H9 (cell line): ENCODE results near the gene PABPC3. TPM values are rescaled to one million over a fixed set of nuclear protein-coding genes. Genes with fewer than 3 reads are reported as not detected.

Source experiments
- DNase-seq: peaks from one replicate; pipeline ENCODE4 v3.0.0-alpha.2; 2017
- H2AFZ ChIP-seq: one replicate; pipeline ENCODE4 v1.6.1; 2013; ENCODE audit warnings: mild to moderate bottlenecking, low read length, control low read depth, moderate library complexity
- H2AK5ac ChIP-seq: 2 replicates; pipeline ENCODE4 v1.6.1; 2013; ENCODE audit warnings: low read length, control low read depth, mixed read lengths; ENCODE audit not compliant: insufficient read length
- H2BK120ac ChIP-seq: one replicate; pipeline ENCODE4 v1.6.1; 2013; ENCODE audit warnings: low read depth, mild to moderate bottlenecking, low read length, control low read depth, inconsistent platforms; ENCODE audit not compliant: poor library complexity, severe bottlenecking
- H2BK12ac ChIP-seq: 2 replicates; pipeline ENCODE4 v1.6.1; 2013; ENCODE audit warnings: low read length, control low read depth, mixed read lengths, low read depth; ENCODE audit not compliant: insufficient read length
- H2BK15ac ChIP-seq: 2 replicates; pipeline ENCODE4 v1.6.1; 2013; ENCODE audit warnings: low read depth, low read length, control low read depth
- H2BK20ac ChIP-seq: one replicate; pipeline ENCODE4 v1.6.1; 2013; ENCODE audit warnings: low read depth, mild to moderate bottlenecking, low read length, control low read depth, inconsistent platforms; ENCODE audit not compliant: poor library complexity, severe bottlenecking
- H2BK5ac ChIP-seq: 2 replicates; pipeline ENCODE4 v1.6.1; 2013; ENCODE audit warnings: low read length, control low read depth, mixed read lengths; ENCODE audit not compliant: insufficient read length
- H3K14ac ChIP-seq: 2 replicates; pipeline ENCODE4 v1.6.1; 2013; ENCODE audit warnings: low read length, control low read depth; ENCODE audit not compliant: insufficient read depth
- H3K18ac ChIP-seq: 2 replicates; pipeline ENCODE4 v1.6.1; 2013; ENCODE audit warnings: low read depth, mild to moderate bottlenecking, mixed read lengths, low read length, control low read depth; ENCODE audit not compliant: insufficient read length
- H3K23ac ChIP-seq: 2 replicates; pipeline ENCODE4 v1.6.1; 2013; ENCODE audit warnings: low read length, control low read depth, mixed read lengths, low read depth; ENCODE audit not compliant: insufficient read length
- H3K23me2 ChIP-seq: 2 replicates; pipeline ENCODE4 v1.6.1; 2013; ENCODE audit warnings: low read depth, mild to moderate bottlenecking, mixed read lengths, low read length, control low read depth; ENCODE audit not compliant: insufficient read length, poor library complexity, severe bottlenecking
- H3K27ac ChIP-seq: 2 replicates; pipeline ENCODE4 v1.5.1; 2013; ENCODE audit warnings: low read length, control low read depth, mixed read lengths, low read depth; ENCODE audit not compliant: insufficient read length
- H3K27me3 ChIP-seq: 2 replicates; pipeline ENCODE4 v1.6.1; 2013; ENCODE audit warnings: low read length, control low read depth, inconsistent platforms; ENCODE audit not compliant: insufficient read depth
- H3K4ac ChIP-seq: 2 replicates; pipeline ENCODE4 v1.6.1; 2013; ENCODE audit warnings: low read depth, mild to moderate bottlenecking, control low read depth, inconsistent platforms, low read length, moderate library complexity
- H3K4me1 ChIP-seq: 2 replicates; pipeline ENCODE4 v1.6.1; 2013; ENCODE audit warnings: low read length, control low read depth, inconsistent platforms; ENCODE audit not compliant: insufficient read depth
- H3K4me2 ChIP-seq: 2 replicates; pipeline ENCODE4 v1.6.1; 2013; ENCODE audit warnings: low read length, control low read depth, mixed read lengths; ENCODE audit not compliant: insufficient read length, insufficient read depth
- H3K56ac ChIP-seq: 2 replicates; pipeline ENCODE4 v1.6.1; 2013; ENCODE audit warnings: low read depth, mild to moderate bottlenecking, mixed read lengths, low read length, control low read depth; ENCODE audit not compliant: insufficient read length
- H3K79me1 ChIP-seq: 2 replicates; pipeline ENCODE4 v1.6.1; 2013; ENCODE audit warnings: low read depth, mild to moderate bottlenecking, moderate library complexity, low read length, control low read depth, inconsistent platforms; ENCODE audit not compliant: insufficient read depth, poor library complexity, severe bottlenecking
- H3K79me2 ChIP-seq: 2 replicates; pipeline ENCODE4 v1.6.1; 2013; ENCODE audit warnings: low read length, control low read depth, inconsistent platforms; ENCODE audit not compliant: insufficient read depth
- H3K9ac ChIP-seq: 2 replicates; pipeline ENCODE4 v1.6.1; 2013; ENCODE audit warnings: low read length, control low read depth, mixed read lengths; ENCODE audit not compliant: insufficient read length; ENCODE audit errors: extremely low read depth
- H3K9me3 ChIP-seq: one replicate; pipeline ENCODE4 v1.6.1; 2013; ENCODE audit warnings: low read depth, low read length, inconsistent platforms; ENCODE audit not compliant: control insufficient read depth
- H3T11ph ChIP-seq: one replicate; pipeline ENCODE4 v1.6.1; 2013; ENCODE audit warnings: mild to moderate bottlenecking, low read length, control low read depth, inconsistent platforms
- H4K20me1 ChIP-seq: one replicate; pipeline ENCODE4 v1.6.1; 2013; ENCODE audit not compliant: control insufficient read depth, insufficient read length, insufficient read depth
- H4K5ac ChIP-seq: 2 replicates; pipeline ENCODE4 v1.6.1; 2013; ENCODE audit warnings: low read depth, mild to moderate bottlenecking, mixed read lengths, low read length, control low read depth; ENCODE audit not compliant: insufficient read length
- H4K8ac ChIP-seq: replicated peaks from 2 replicates; pipeline ENCODE4 v1.6.1; 2013; ENCODE audit warnings: low read length, control low read depth, mixed read lengths, low read depth; ENCODE audit not compliant: insufficient read length
- H4K91ac ChIP-seq: 2 replicates; pipeline ENCODE4 v1.6.1; 2013; ENCODE audit warnings: low read depth, mild to moderate bottlenecking, moderate library complexity, mixed read lengths, low read length, control low read depth; ENCODE audit not compliant: insufficient read length
- H3K27ac Mint-ChIP-seq, 3 experiments: 2 replicates in 2 of 3; 3 replicates in 1 of 3; pipeline ENCODE4 v1.8.0; 2020 to 2021; ENCODE audit warnings: mixed read lengths in 3 of 3, mild to moderate bottlenecking in 1 of 3, moderate library complexity in 1 of 3
- H3K27me3 Mint-ChIP-seq: 2 replicates; pipeline ENCODE4 v1.8.0; 2021; ENCODE audit warnings: low read depth, mild to moderate bottlenecking, moderate library complexity, mixed read lengths
- H3K36me3 Mint-ChIP-seq, 3 experiments: 2 replicates in 2 of 3; 3 replicates in 1 of 3; pipeline ENCODE4 v1.8.0; 2020 to 2021; ENCODE audit warnings: low read depth in 3 of 3, mixed read lengths in 3 of 3; ENCODE audit not compliant: insufficient read depth in 1 of 3
- H3K4me1 Mint-ChIP-seq, 2 experiments: 2 replicates each; pipeline ENCODE4 v1.8.0; 2020; ENCODE audit warnings: mixed read lengths in 2 of 2
- H3K4me3 Mint-ChIP-seq, 2 experiments: 2 replicates in 1 of 2; 3 replicates in 1 of 2; pipeline ENCODE4 v1.8.0; 2020 to 2021; ENCODE audit warnings: mild to moderate bottlenecking in 2 of 2, mixed read lengths in 2 of 2, moderate library complexity in 1 of 2
- H3K9me3 Mint-ChIP-seq, 2 experiments: 2 replicates in 1 of 2; 3 replicates in 1 of 2; pipeline ENCODE4 v1.8.0; 2020; ENCODE audit warnings: mild to moderate bottlenecking in 2 of 2, mixed read lengths in 2 of 2, moderate library complexity in 1 of 2
- CTCF ChIP-seq: fragments of 200-600 bp; sonication (generic); conservative IDR thresholded peaks from 3 replicates; pipeline ENCODE4 v1.8.0; 2021; ENCODE audit warnings: antibody characterized with exemption, mild to moderate bottlenecking
- WGBS: extraction: QIAGEN DNeasy Blood & Tissue Kit; methylation state at CpG from one replicate; pipeline ENCODE4 v1.1.7; 2013; ENCODE audit warnings: missing lambda C conversion rate, low lambda C conversion rate, mixed read lengths; ENCODE audit not compliant: insufficient read length; ENCODE audit errors: extremely low coverage; 5-methylcytosine and 5-hydroxymethylcytosine counted together
- total RNA-seq: library from RNA; stranded (reverse); gene quantifications from 2 replicates; pipeline ENCODE4 v1.2.1, GENCODE V29; 2021

Gene PABPC3
- total RNA-seq, 1 experiment from 2014 or later: 0.31 TPM

DNA sequence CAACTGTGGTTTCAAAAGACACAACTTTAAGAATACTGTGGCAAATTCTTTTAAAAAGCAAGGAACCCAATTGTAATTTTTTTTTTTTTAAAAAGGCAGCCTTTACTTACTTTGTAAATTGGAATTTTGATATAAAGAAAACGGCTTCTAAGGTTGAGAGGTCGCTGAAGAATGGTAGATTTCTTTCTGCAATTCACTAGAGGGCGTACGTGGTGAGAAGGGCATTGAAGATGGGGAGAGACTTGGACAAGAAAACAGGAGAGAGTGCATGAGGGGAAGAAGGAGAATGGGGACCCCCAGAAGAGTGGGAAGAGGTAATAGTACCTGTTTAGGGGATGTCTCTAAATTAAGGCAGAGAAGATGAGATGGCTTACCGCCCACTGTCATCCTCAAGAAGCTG lies 33.5 kb upstream of the PABPC3 start:
- Histone ChIP-seq H3T11ph (no peak overlapping the region), H4K5ac (no peak overlapping the region), H2BK15ac (no peak overlapping the region), H3K79me2 (no peaks in the 10 kb centered on the region), H2BK5ac (no peak overlapping the region), H2BK20ac (no peak overlapping the region), H3K9ac (no peak overlapping the region), H3K23me2 (no peaks in the 10 kb centered on the region), H2AFZ (no peak overlapping the region), H3K56ac (no peak overlapping the region), H4K91ac (no peak overlapping the region), H2BK12ac (no peak overlapping the region), H2AK5ac (no peak overlapping the region), H2BK120ac (no peak overlapping the region), H3K4me1 (no peaks in the 10 kb centered on the region; the same call in 1 of the 2 replicates), H4K8ac (no peak overlapping the region), H3K18ac (no peak overlapping the region), H4K20me1 (no peaks in the 10 kb centered on the region), H3K9me3 (peaks cover 7% of the 10 kb centered on the region), H3K79me1 (no peaks in the 10 kb centered on the region), H3K4me2 (no peak overlapping the region), H3K14ac (no peak overlapping the region), H3K4ac (no peak overlapping the region), H3K27ac (no peak overlapping the region), H3K23ac (no peak overlapping the region), H3K27me3 (no peaks in the 10 kb centered on the region)
- no peak for DNase-seq
- Mint-ChIP-seq H3K27me3 (no peaks in the 10 kb centered on the region), H3K36me3 (peaks cover 9 to 18% (median 13%) of the 10 kb centered on the region in 3 experiments; a peak in 6 of 7 replicates), H3K9me3 (peaks cover 16 to 17% of the 10 kb centered on the region in 2 experiments), H3K4me1 (peaks cover 19 to 30% of the 10 kb centered on the region in 2 experiments), H3K27ac (no peak overlapping the region), H3K4me3 (no peak overlapping the region; a peak in 1 of 5 replicates)
- TF ChIP-seq CTCF: peak; percentile 56
- WGBS: no CpG with 5 or more reads among the region's 5 CpGs
